ENCODE data around the gene G0S2. TPM values are rescaled to one million over a fixed set of nuclear protein-coding genes. Genes with fewer than 3 reads are reported as not detected.

Gene G0S2
- total RNA-seq, 1 experiment from 2014 or later: 45.7 TPM

DNA sequence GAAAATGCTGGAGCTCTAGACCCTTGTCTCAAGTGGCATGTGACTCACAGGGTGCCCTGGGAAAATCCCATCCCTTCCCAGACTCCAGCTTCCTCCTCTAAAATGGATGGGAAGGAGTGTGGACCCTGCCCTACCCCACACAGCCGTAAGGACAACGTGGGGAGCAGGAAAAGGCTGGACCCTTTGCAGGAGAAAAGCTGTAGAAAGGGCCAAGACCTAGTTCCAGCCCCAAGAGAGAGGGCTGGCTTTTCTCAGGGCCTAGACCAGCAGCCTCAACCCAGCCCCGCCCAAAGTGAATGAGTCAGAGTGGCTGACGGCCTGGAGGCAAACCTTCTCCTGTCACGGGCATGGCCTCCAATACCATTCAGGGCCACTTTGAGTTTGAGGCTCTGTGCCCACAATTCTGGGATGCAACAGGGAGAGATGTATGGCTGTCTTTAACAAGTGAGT is 24.0 kb upstream of the G0S2 start:
- H3K4me3 Mint-ChIP-seq (ENCODE audit: unreplicated experiment): peak overlapping the region; percentile 96
- peaks cover 51% of the 10 kb centered on the region for H3K36me3 Mint-ChIP-seq (ENCODE audit: insufficient read depth, unreplicated experiment)
- peaks cover 56% of the 10 kb centered on the region for H3K4me1 Mint-ChIP-seq (ENCODE audit: low read depth, unreplicated experiment)
- TF ChIP-seq, protein P1, sequence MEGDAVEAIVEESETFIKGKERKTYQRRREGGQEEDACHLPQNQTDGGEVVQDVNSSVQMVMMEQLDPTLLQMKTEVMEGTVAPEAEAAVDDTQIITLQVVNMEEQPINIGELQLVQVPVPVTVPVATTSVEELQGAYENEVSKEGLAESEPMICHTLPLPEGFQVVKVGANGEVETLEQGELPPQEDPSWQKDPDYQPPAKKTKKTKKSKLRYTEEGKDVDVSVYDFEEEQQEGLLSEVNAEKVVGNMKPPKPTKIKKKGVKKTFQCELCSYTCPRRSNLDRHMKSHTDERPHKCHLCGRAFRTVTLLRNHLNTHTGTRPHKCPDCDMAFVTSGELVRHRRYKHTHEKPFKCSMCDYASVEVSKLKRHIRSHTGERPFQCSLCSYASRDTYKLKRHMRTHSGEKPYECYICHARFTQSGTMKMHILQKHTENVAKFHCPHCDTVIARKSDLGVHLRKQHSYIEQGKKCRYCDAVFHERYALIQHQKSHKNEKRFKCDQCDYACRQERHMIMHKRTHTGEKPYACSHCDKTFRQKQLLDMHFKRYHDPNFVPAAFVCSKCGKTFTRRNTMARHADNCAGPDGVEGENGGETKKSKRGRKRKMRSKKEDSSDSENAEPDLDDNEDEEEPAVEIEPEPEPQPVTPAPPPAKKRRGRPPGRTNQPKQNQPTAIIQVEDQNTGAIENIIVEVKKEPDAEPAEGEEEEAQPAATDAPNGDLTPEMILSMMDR (IDR thresholded peaks at IDR 0.05; ENCODE audit: insufficient read depth in 1 of 2, low read depth in 1 of 2, low read length in 1 of 2, severe bottlenecking in 1 of 2, unreplicated experiment in 1 of 2): no peak
- peaks cover 70% of the 10 kb centered on the region for H3K4me1 ChIP-seq
- H3K27me3 ChIP-seq (replicated peaks; ENCODE audit: control insufficient read depth, insufficient read depth, low read length): no peaks in the 10 kb centered on the region
- H3K36me3 ChIP-seq (ENCODE audit: control insufficient read depth, insufficient read depth, low read length): peaks cover 7% of the 10 kb centered on the region
- no peaks in the 10 kb centered on the region for H3K27me3 Mint-ChIP-seq (ENCODE audit: insufficient read depth, unreplicated experiment)
- CTCF ChIA-PET: interaction anchor here (4.0 kb wide), 1 partner anchor 23 kb away, joined by 34 read pairs; the partner anchor contains the start of gene G0S2
- POLR2A ChIA-PET: interaction anchor here (0.6 kb wide), 1 partner anchor 25 kb away, joined by 3 read pairs; no protein-coding TSS in a partner anchor
- H3K9me3 ChIP-seq: no peaks in the 10 kb centered on the region
- H3K9me3 Mint-ChIP-seq (ENCODE audit: unreplicated experiment): no peaks in the 10 kb centered on the region
- intact Hi-C loops (cut with micrococcal nuclease; ENCODE audit: unreplicated experiment): loop anchor here (1.0 to 10.0 kb wide), 3 partner anchors 42 to 256 kb away; no protein-coding TSS in a partner anchor
- DNase-seq: peak; percentile 68 to 75
- H3K4me3 ChIP-seq (ENCODE audit: low read depth, low read length): peak overlapping the region; percentile 57
- H3K27ac Mint-ChIP-seq (ENCODE audit: unreplicated experiment): peak overlapping the region; percentile 88
- BruUV-seq (replicated peaks): no TSS peak

DNA sequence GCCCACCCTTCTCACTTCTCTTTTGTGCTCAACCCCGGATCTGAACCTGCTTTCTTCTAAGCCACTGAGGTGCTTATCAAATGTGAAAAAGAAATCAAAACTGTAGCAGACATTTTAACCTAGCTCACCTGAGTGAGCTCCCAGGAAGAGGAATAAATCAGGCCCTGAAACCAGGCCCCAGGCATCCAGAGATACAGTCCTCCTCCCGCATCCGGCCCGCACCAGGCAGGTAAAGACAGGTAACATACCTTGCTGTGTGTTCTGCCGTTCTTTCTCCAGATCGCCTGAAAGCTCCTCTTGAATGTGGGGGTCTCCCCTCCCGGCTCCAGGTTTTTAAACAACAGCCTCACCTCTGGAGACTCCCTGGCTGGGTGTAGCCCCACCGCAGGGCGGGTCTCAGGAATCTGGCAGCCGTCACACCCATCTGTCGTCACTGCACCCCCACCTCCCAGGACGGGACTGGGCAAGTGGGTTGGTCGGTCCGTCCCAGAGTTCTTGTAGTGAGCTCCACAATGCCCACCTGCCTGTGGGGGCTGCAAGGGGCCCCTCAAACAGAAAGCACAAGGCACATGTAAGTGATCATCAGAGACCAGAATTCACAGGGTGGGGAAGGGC is 23.0 kb upstream of the G0S2 start, which contains the start of gene LAMB3:
LAMB3 (minus strand) TSS at position 305 of the 615 bp plus-strand sequence. CDS start 1,481 bp downstream, outside the sequence.
- peak; percentile 74 to 87 for DNase-seq
- peak within 1 kb of the TSS; percentile 88 for H3K27ac Mint-ChIP-seq (ENCODE audit: unreplicated experiment)
- no TSS peak for BruUV-seq (replicated peaks)
- Histone ChIP-seq H3K9me3 (no peaks in the 10 kb centered on the region), H3K36me3 (ENCODE audit: control insufficient read depth, insufficient read depth, low read length) (peaks cover 4% of the 10 kb centered on the region), H3K4me3 (ENCODE audit: low read depth, low read length) (peak within 1 kb of the TSS; percentile 57), H3K27me3 (replicated peaks; ENCODE audit: control insufficient read depth, insufficient read depth, low read length) (no peaks in the 10 kb centered on the region), H3K4me1 (peaks cover 70% of the 10 kb centered on the region)
- ChIA-PET POLR2A (interaction anchor here (0.5 to 3.2 kb wide), 6 partner anchors 9 to 721 kb away, joined by 3 to 47 read pairs (median 7); partner anchors contain the start of gene G0S2), CTCF (interaction anchor here (0.6 to 4.0 kb wide), 9 partner anchors 9 to 85 kb away, joined by 3 to 34 read pairs (median 5); partner anchors contain the start of gene G0S2)
- peaks cover 42% of the 10 kb centered on the region for H3K36me3 Mint-ChIP-seq (ENCODE audit: insufficient read depth, unreplicated experiment)
- intact Hi-C loops (cut with micrococcal nuclease; ENCODE audit: unreplicated experiment): loop anchor here (10.0 kb wide), 2 partner anchors 227 to 257 kb away; no protein-coding TSS in a partner anchor
- no peaks in the 10 kb centered on the region for H3K9me3 Mint-ChIP-seq (ENCODE audit: unreplicated experiment)
- peaks cover 51% of the 10 kb centered on the region for H3K4me1 Mint-ChIP-seq (ENCODE audit: low read depth, unreplicated experiment)
- H3K4me3 Mint-ChIP-seq (ENCODE audit: unreplicated experiment): peak within 1 kb of the TSS; percentile 96
- TF ChIP-seq, protein P1 (IDR thresholded peaks at IDR 0.05; ENCODE audit: insufficient read depth in 1 of 2, low read depth in 1 of 2, low read length in 1 of 2, severe bottlenecking in 1 of 2, unreplicated experiment in 1 of 2): no peak
- no peaks in the 10 kb centered on the region for H3K27me3 Mint-ChIP-seq (ENCODE audit: insufficient read depth, unreplicated experiment)

DNA sequence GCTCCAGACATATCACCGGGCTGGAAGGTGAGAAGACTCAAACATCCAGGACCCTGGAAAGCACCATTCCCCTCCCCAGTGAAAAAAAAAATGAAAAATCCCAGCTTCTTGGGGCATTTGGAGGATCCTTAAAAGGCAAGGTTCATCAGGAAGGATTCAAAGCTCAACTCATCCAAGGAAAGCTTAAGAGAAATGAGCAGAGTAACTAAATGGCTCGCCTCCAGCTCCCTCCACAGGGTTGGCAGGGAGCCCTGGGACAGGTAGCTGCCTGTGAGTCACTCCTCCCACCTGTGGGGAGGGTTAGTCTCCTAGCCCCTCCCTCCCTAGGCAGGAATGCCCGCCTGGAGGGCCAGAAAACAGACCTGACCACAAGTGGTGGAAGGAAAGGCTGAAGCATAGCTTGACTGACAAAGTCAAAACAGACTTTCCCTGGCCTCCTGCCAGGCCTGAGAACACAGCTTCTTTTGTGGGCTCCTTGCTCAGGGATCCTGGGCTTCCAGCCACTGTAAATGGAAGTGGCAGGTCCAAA is 22.3 kb upstream of the G0S2 start:
- H3K9me3 Mint-ChIP-seq (ENCODE audit: unreplicated experiment): no peaks in the 10 kb centered on the region
- Histone ChIP-seq H3K36me3 (ENCODE audit: control insufficient read depth, insufficient read depth, low read length) (peaks cover 2% of the 10 kb centered on the region; the same call in 1 of the 2 replicates), H3K27me3 (replicated peaks; ENCODE audit: control insufficient read depth, insufficient read depth, low read length) (no peaks in the 10 kb centered on the region), H3K9me3 (no peaks in the 10 kb centered on the region), H3K4me1 (peaks cover 75% of the 10 kb centered on the region), H3K4me3 (ENCODE audit: low read depth, low read length) (peak overlapping the region; percentile 57)
- intact Hi-C loops (cut with micrococcal nuclease; ENCODE audit: unreplicated experiment): loop anchor here (1.0 to 10.0 kb wide), 4 partner anchors 10 to 258 kb away; no protein-coding TSS in a partner anchor
- peak overlapping the region; percentile 96 for H3K4me3 Mint-ChIP-seq (ENCODE audit: unreplicated experiment)
- peaks cover 51% of the 10 kb centered on the region for H3K4me1 Mint-ChIP-seq (ENCODE audit: low read depth, unreplicated experiment)
- H3K27ac Mint-ChIP-seq (ENCODE audit: unreplicated experiment): peak overlapping the region; percentile 88
- H3K36me3 Mint-ChIP-seq (ENCODE audit: insufficient read depth, unreplicated experiment): peaks cover 34% of the 10 kb centered on the region
- peak; percentile 93 to 95 for DNase-seq
- CTCF ChIA-PET: interaction anchor here (0.6 to 4.0 kb wide), 13 partner anchors 10 to 106 kb away, joined by 3 to 34 read pairs (median 3); partner anchors contain the start of gene G0S2
- no TSS peak for BruUV-seq (replicated peaks)
- H3K27me3 Mint-ChIP-seq (ENCODE audit: insufficient read depth, unreplicated experiment): no peaks in the 10 kb centered on the region
- TF ChIP-seq, protein P1 (IDR thresholded peaks at IDR 0.05; ENCODE audit: insufficient read depth in 1 of 2, low read depth in 1 of 2, low read length in 1 of 2, severe bottlenecking in 1 of 2, unreplicated experiment in 1 of 2): no peak
- POLR2A ChIA-PET: interaction anchor here (0.5 to 3.2 kb wide), 7 partner anchors 10 to 721 kb away, joined by 3 to 47 read pairs (median 9); partner anchors contain the start of genes G0S2 and IRF6

All from Caco-2 (cell line).